Activated CD4-positive, alpha-beta T cell treated with anti-CD3 and anti-CD28 coated beads, Interleukin-2, amount 10 ng/mL, durations not matched to agents 7 days and 5 days (primary cell): ENCODE results near the gene ZNFX1. TPM values are rescaled to one million over a fixed set of nuclear protein-coding genes. Genes with fewer than 3 reads are reported as not detected.
"Not testable (repeated sequence)": the region's sequence is repeated elsewhere in the genome, so short reads cannot be mapped to it uniquely, and the experiment has no call there.

Experiments
- CTCF ChIA-PET: fragments of 350-600 bp; sonication (Branson Sonifier 250); formaldehyde crosslinking; loops from one replicate; lab custom pipeline; 2021; ENCODE audit warnings: antibody characterized with exemption; lab: Charles Lee
- POLR2A ChIA-PET: fragments of 350-600 bp; sonication (Branson Sonifier 250); formaldehyde crosslinking; loops from one replicate; lab custom pipeline; 2021; ENCODE audit warnings: antibody characterized with exemption; lab: Charles Lee
- DNase-seq: peaks from one replicate; pipeline ENCODE4 v3.0.0-alpha.2; 2020
- H3K27ac Mint-ChIP-seq: one replicate; pipeline ENCODE4 v1.8.0; 2021; ENCODE audit warnings: mild to moderate bottlenecking, moderate library complexity, mixed read lengths
- H3K27me3 Mint-ChIP-seq: one replicate; pipeline ENCODE4 v1.8.0; 2021; ENCODE audit warnings: mixed read lengths
- H3K36me3 Mint-ChIP-seq: one replicate; pipeline ENCODE4 v1.8.0; 2021; ENCODE audit warnings: low read depth, mixed read lengths
- H3K4me1 Mint-ChIP-seq: one replicate; pipeline ENCODE4 v1.8.0; 2021; ENCODE audit warnings: mixed read lengths
- H3K4me3 Mint-ChIP-seq: one replicate; pipeline ENCODE4 v1.8.0; 2021; ENCODE audit warnings: mild to moderate bottlenecking, moderate library complexity, mixed read lengths
- H3K9me3 Mint-ChIP-seq: one replicate; pipeline ENCODE4 v1.8.0; 2021; ENCODE audit warnings: mixed read lengths
- total RNA-seq, 2 experiments: library from RNA; stranded (reverse); gene quantifications; one replicate each; pipeline ENCODE4 v1.2.3, GENCODE V29; 2021

ZNFX1 gene
- total RNA-seq, 2 experiments from 2014 or later, result 79.7 to 85.3 TPM

DNA sequence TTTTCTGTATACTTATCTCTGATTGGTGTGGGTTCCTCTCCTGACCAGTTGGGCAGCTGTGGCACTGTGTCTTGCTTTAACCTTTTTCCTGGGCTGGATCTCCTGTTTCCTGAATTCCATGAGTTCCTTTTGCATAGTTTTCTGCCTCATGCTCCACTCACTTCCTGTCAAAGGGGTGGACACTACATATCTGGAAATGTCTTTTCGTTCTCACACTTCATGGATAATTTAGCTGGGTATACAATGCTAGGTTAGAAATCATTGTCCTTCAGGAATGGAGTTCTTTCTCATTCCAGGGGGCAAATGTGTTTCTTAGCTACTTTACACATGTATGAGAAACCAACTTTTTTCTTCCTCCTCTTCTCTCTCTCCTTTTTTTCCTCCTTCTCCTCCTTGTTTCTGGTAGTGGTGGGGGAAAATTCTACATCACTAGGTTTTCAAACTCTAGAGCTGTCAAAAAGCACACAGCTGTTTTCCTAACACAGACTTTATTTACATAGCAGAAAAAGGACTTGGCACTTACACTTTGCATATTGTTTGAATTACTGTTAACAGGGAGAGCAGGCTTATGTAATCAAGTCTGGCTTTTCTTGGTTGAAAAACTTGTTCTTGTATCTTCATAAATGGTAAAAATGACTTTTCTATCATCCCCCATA, 67.6 kb downstream of the ZNFX1 start:
- H3K27ac Mint-ChIP-seq, result no peak overlapping the region
- no peaks in the 10 kb centered on the region for H3K4me1 Mint-ChIP-seq
- H3K9me3 Mint-ChIP-seq, result peaks cover 11% of the 10 kb centered on the region
- no peak overlapping the region for H3K4me3 Mint-ChIP-seq
- POLR2A ChIA-PET, result no interaction called here
- CTCF ChIA-PET, result interaction anchor here (0.7 kb wide), 1 partner anchor 50 kb away, joined by 4 read pairs; no protein-coding TSS in a partner anchor
- H3K27me3 Mint-ChIP-seq, result peaks cover 1% of the 10 kb centered on the region
- H3K36me3 Mint-ChIP-seq, result peaks cover 3% of the 10 kb centered on the region
- DNase-seq, result no peak

DNA sequence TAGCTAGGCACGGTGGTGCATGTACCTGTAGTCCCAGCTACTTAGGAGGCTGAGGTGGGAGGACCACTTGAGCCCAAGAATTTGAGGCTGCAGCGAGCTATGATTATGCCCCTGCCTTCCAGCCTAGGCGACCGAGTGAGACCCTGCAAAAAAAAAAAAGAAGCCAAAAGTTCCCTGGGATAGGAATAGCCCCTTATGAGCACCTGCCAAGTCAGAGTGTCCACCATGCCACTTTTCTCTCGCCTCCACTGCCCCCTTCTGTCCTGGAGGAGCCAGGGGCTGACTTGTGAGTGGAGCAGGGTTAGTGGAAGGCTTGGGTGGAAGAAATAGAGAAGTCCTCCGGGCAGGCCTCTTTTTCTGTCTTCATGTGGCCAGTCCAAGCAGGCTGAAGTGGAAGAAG, 70.8 kb downstream of the ZNFX1 start:
- POLR2A ChIA-PET, result no interaction called here
- no peak for DNase-seq
- peaks cover 11% of the 10 kb centered on the region for H3K9me3 Mint-ChIP-seq
- no peak overlapping the region for H3K27ac Mint-ChIP-seq
- H3K4me3 Mint-ChIP-seq, result no peak overlapping the region
- H3K4me1 Mint-ChIP-seq, result no peaks in the 10 kb centered on the region
- peaks cover 3% of the 10 kb centered on the region for H3K36me3 Mint-ChIP-seq
- no peaks in the 10 kb centered on the region for H3K27me3 Mint-ChIP-seq
- CTCF ChIA-PET, result interaction anchor here (2.3 kb wide), 1 partner anchor 10 kb away, joined by 9 read pairs; no protein-coding TSS in a partner anchor

DNA sequence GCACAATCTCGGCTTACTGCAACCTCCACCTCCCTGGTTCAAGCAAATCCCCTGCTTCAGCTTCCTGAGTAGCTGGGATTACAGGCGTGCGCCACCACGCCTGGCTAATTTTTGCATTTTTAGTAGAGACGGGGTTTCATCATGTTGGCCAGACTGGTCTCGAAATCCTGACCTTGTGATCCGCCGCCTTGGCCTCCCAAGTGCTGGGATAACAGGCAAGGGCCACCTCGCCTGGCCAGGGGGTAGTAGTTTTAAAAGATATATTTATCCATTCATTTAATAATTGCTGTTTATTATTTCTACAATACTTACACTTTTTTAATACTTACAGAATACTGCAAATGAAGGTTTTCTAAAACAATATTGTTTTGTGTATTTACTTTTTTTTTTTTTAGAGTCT, 74.1 kb downstream of the ZNFX1 start:
- CTCF ChIA-PET, result interaction anchor here (1.5 kb wide), 1 partner anchor 40 kb away, joined by 4 read pairs; no protein-coding TSS in a partner anchor
- Mint-ChIP-seq H3K4me1 (no peaks in the 10 kb centered on the region), H3K9me3 (no peaks in the 10 kb centered on the region), H3K27ac (no peak overlapping the region), H3K4me3 (no peak overlapping the region), H3K36me3 (no peaks in the 10 kb centered on the region), H3K27me3 (no peaks in the 10 kb centered on the region)
- no peak for DNase-seq
- POLR2A ChIA-PET, result no interaction called here

DNA sequence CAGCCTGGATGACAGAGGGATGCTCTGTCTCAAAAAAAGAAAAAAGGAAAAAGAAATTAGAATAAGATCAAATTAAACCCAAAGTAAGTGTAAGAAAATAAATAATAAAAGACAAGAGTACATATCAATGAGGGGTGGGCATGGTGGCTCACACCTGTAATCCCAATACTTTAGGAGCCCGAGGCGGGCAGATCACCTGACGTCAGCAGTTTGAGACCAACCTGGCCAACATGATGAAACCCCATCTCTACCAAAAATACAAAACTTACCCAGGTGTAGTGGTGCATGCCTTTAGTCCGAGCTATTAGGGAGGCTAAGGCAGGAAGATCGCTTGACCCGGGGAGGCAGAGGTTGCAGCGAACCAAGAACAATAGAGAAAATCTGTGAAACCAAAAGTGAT, 74.8 kb downstream of the ZNFX1 start:
- no peak for DNase-seq
- Mint-ChIP-seq H3K4me1 (no peaks in the 10 kb centered on the region), H3K27ac (no peak overlapping the region), H3K27me3 (no peaks in the 10 kb centered on the region), H3K36me3 (no peaks in the 10 kb centered on the region), H3K9me3 (no peaks in the 10 kb centered on the region), H3K4me3 (no peak overlapping the region)
- CTCF ChIA-PET, result interaction anchor here (1.5 kb wide), 1 partner anchor 40 kb away, joined by 4 read pairs; no protein-coding TSS in a partner anchor
- POLR2A ChIA-PET, result no interaction called here

DNA sequence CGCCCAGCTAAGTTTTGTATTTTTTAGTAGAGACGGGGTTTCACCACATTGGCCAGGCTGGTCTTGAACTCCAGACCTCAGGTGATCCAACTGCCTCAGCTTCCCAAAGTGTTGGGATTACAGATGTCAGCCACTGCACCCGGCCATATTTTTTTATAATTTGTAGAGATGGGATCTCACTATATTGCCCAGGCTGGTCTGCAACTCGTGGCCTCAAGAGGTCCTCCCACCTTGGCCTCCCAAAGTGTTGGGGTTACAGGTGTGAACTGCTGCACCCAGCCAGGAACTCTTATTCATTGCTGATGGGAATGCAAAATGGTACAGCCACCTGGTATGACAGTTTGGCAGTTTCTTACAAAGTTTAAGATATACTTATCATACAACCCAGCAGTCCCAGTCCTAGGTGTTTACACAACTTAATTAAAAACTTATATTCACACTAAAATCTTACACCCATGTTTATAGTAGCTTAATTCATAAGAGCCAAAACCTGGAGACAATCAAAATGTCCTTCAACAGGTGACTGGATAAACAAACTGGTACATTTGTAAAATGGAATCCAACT, 78.0 kb downstream of the ZNFX1 start:
- no peaks in the 10 kb centered on the region for H3K4me1 Mint-ChIP-seq
- ChIA-PET POLR2A (no interaction called here), CTCF (interaction anchor here (1.4 kb wide), 1 partner anchor 17 kb away, joined by 3 read pairs; no protein-coding TSS in a partner anchor)
- DNase-seq, result no peak
- H3K36me3 Mint-ChIP-seq, result no peaks in the 10 kb centered on the region
- no peaks in the 10 kb centered on the region for H3K9me3 Mint-ChIP-seq
- H3K4me3 Mint-ChIP-seq, result no peak overlapping the region
- H3K27me3 Mint-ChIP-seq, result no peaks in the 10 kb centered on the region
- H3K27ac Mint-ChIP-seq, result no peak overlapping the region

DNA sequence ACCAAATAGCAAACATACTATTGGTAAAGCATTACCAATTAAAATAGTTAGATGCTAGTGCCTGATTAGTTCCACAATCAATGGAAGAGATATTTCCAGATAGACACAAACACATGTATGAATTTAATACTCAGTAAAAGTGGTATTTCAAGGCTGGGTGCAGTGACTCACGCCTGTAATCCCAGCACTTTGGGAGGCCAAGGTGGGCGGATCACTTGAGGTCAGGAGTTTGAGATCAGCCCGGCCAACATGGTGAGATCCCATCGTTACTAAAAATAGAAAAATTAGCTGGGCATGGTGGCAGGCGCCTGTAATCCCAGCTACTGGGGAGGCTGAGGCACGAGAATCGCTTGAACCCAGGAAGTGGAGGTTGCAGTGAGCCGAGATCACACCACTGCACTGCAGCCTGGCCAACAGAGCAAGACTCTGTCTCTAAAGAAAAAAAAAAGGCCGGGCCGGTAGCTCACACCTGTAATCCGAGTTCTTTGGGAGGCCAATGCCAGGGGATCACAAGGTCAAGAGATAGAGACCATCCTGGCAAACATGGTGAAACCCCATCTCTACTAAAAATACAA, 84.8 kb downstream of the ZNFX1 start:
- H3K36me3 Mint-ChIP-seq, H3K4me1 Mint-ChIP-seq, H3K4me3 Mint-ChIP-seq, DNase-seq, H3K9me3 Mint-ChIP-seq, H3K27me3 Mint-ChIP-seq, POLR2A ChIA-PET, H3K27ac Mint-ChIP-seq: not testable (repeated sequence)
- CTCF ChIA-PET, result interaction anchor here (1.3 kb wide), 1 partner anchor 24 kb away, joined by 6 read pairs; no protein-coding TSS in a partner anchor

Other genes starting within 250 kb of the ZNFX1 start
- gene CSE1L, start 231.7 kb downstream of the ZNFX1 start, total RNA-seq, result 10 to 100 TPM; 85.1 to 98.4 TPM
- 10 to 100 TPM; 51.8 to 57.8 TPM for gene STAU1, start 89.7 kb downstream of the ZNFX1 start, total RNA-seq
- 10 to 100 TPM; 39.1 to 42.0 TPM for gene DDX27, start 58.6 kb downstream of the ZNFX1 start, total RNA-seq
- under 1 TPM in 1 of 2 experiments, not detected in 1; 0.07 TPM for gene KCNB1, start 204.6 kb upstream of the ZNFX1 start, total RNA-seq